Neural cell (in vitro differentiated cells): ENCODE data around the gene NPW.

Experiments used
- EP300 ChIP-seq: fragments of 450-650 bp; conservative IDR thresholded peaks from 2 replicates; pipeline ENCODE4 v1.6.1; 2014; ENCODE audit warnings: antibody characterized with exemption, mild to moderate bottlenecking, moderate library complexity; ENCODE audit not compliant: poor library complexity, severe bottlenecking
- EZH2 ChIP-seq: fragments of 200-600, 300-800 bp; shearing (Covaris generic), sonication (generic); IDR thresholded peaks from 2 replicates; pipeline ENCODE4 v1.6.1; 2014; ENCODE audit warnings: antibody characterized with exemption, low read length, borderline replicate concordance, mild to moderate bottlenecking; ENCODE audit not compliant: insufficient read depth, poor library complexity, severe bottlenecking
- MXI1 ChIP-seq: fragments of 450-650 bp; conservative IDR thresholded peaks from 2 replicates; pipeline ENCODE4 v1.6.1; 2014; ENCODE audit warnings: antibody characterized with exemption, mild to moderate bottlenecking; ENCODE audit not compliant: poor library complexity, severe bottlenecking
- POLR2AphosphoS5 ChIP-seq: IDR thresholded peaks from 2 replicates; pipeline ENCODE4 v1.6.1; 2012
- RAD21 ChIP-seq: fragments of 450-650 bp; conservative IDR thresholded peaks from 2 replicates; pipeline ENCODE4 v1.6.1; 2014; ENCODE audit warnings: antibody characterized with exemption, mild to moderate bottlenecking, moderate library complexity
- SMC3 ChIP-seq: fragments of 450-650 bp; conservative IDR thresholded peaks from 2 replicates; pipeline ENCODE4 v1.6.1; 2014; ENCODE audit warnings: antibody characterized with exemption, mild to moderate bottlenecking, moderate library complexity; ENCODE audit not compliant: poor library complexity
- TAF1 ChIP-seq: IDR thresholded peaks from 2 replicates; pipeline ENCODE4 v1.6.1; 2012; ENCODE audit warnings: low read depth
- TF ChIP-seq, protein P1 (sequence below): fragments of 450-650 bp; IDR thresholded peaks from 2 replicates; pipeline ENCODE4 v1.5.1; 2014; ENCODE audit warnings: antibody characterized with exemption, mild to moderate bottlenecking, moderate library complexity; ENCODE audit not compliant: poor library complexity, severe bottlenecking
- TF ChIP-seq, protein P2 (sequence below): IDR thresholded peaks from 2 replicates; pipeline ENCODE4 v1.6.1; 2012; ENCODE audit warnings: borderline replicate concordance

DNA sequence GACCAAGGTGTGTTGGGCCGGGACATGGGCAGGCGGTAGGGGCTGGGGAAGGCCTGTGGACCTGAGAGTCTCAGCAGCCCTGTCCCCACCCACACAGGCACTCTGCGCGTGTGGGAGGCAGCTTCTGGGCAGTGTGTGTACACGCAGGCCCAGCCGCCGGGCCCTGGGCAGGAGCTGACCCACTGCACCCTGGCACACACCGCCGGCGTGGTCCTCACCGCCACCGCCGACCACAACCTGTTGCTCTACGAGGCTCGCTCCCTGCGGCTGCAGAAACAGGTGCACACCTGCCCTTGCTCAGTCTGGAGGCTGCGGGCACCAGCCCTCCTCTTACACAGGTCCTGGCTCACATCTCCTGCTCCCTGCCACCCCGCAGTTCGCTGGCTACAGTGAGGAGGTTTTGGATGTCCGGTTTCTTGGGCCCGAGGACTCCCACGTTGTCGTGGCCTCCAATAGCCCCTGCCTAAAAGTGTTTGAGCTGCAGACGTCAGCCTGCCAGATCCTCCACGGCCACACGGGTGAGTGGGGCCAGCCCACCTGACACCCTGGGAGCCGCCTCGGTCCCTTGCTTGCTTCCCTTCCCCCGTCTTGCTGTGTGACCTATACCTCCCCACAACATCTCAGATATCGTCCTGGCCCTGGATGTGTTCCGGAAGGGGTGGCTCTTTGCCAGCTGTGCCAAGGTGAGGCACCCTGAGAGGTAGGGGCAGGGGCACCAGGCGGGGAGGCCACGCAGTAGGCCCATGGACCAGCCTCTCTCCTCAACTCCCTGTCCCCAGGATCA, 44.0 kb upstream of the NPW start:
- TF ChIP-seq, protein P1, sequence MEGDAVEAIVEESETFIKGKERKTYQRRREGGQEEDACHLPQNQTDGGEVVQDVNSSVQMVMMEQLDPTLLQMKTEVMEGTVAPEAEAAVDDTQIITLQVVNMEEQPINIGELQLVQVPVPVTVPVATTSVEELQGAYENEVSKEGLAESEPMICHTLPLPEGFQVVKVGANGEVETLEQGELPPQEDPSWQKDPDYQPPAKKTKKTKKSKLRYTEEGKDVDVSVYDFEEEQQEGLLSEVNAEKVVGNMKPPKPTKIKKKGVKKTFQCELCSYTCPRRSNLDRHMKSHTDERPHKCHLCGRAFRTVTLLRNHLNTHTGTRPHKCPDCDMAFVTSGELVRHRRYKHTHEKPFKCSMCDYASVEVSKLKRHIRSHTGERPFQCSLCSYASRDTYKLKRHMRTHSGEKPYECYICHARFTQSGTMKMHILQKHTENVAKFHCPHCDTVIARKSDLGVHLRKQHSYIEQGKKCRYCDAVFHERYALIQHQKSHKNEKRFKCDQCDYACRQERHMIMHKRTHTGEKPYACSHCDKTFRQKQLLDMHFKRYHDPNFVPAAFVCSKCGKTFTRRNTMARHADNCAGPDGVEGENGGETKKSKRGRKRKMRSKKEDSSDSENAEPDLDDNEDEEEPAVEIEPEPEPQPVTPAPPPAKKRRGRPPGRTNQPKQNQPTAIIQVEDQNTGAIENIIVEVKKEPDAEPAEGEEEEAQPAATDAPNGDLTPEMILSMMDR, result no peak
- TF ChIP-seq TAF1, result no peak
- no peak for TF ChIP-seq RAD21
- TF ChIP-seq EP300, result no peak
- TF ChIP-seq POLR2AphosphoS5, result no peak
- TF ChIP-seq, protein P2, sequence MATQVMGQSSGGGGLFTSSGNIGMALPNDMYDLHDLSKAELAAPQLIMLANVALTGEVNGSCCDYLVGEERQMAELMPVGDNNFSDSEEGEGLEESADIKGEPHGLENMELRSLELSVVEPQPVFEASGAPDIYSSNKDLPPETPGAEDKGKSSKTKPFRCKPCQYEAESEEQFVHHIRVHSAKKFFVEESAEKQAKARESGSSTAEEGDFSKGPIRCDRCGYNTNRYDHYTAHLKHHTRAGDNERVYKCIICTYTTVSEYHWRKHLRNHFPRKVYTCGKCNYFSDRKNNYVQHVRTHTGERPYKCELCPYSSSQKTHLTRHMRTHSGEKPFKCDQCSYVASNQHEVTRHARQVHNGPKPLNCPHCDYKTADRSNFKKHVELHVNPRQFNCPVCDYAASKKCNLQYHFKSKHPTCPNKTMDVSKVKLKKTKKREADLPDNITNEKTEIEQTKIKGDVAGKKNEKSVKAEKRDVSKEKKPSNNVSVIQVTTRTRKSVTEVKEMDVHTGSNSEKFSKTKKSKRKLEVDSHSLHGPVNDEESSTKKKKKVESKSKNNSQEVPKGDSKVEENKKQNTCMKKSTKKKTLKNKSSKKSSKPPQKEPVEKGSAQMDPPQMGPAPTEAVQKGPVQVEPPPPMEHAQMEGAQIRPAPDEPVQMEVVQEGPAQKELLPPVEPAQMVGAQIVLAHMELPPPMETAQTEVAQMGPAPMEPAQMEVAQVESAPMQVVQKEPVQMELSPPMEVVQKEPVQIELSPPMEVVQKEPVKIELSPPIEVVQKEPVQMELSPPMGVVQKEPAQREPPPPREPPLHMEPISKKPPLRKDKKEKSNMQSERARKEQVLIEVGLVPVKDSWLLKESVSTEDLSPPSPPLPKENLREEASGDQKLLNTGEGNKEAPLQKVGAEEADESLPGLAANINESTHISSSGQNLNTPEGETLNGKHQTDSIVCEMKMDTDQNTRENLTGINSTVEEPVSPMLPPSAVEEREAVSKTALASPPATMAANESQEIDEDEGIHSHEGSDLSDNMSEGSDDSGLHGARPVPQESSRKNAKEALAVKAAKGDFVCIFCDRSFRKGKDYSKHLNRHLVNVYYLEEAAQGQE, result no peak
- TF ChIP-seq EZH2, result no peak
- no peak for TF ChIP-seq SMC3
- TF ChIP-seq MXI1, result no peak
